ENCODE data around the gene SEMA3A. TPM values are rescaled to one million over a fixed set of nuclear protein-coding genes. Genes with fewer than 3 reads are reported as not detected.

Gene SEMA3A
- total and polyA plus RNA-seq, 2 of the 4 experiments (the other 2 are of a cell fraction) = 31.2 to 213 TPM

DNA sequence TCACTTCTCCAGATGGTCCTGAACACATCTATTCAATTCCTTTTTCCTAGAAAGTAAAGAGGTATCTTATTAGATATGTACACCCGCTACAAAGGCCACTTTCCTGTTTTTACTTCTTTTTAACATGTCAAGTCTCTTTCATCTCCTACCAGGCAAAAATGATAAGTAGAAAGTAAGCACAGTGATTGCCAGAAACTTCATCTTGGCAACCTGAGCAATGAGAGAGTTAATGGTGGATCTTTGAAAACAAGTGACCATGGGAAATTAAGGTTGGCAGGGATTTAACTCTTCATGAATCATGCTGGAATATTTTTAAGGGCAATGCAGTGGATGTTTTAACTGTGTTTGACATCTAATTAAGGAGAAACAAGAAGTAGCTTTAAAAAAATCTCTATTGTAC, 2.7 kb downstream of the SEMA3A start:
- Histone ChIP-seq H3K9me1 (ENCODE audit: insufficient read depth, low read length) (peaks cover 2% of the 10 kb centered on the region; the same call in 1 of the 2 replicates), H3K79me1 (ENCODE audit: low read depth in 1 of 2, low read length in 2 of 2) (peaks cover 1 to 3% of the 10 kb centered on the region in 2 experiments; a peak in 2 of 4 replicates), H2BK20ac (ENCODE audit: low read depth, low read length) (peak overlapping the region; percentile 41; the same call in 1 of the 2 replicates), H3K9ac (ENCODE audit: low read depth, low read length) (peak overlapping the region; percentile 80), H3K4ac (ENCODE audit: low read depth, low read length) (peak overlapping the region; percentile 23; the same call in 1 of the 2 replicates), H3K14ac (replicated peaks; ENCODE audit: low read depth, low read length) (peak overlapping the region; percentile 20; the same call in 1 of the 2 replicates), H4K20me1 (ENCODE audit: insufficient read depth, low read length) (no peaks in the 10 kb centered on the region), H3K4me1 (ENCODE audit: control insufficient read depth, insufficient read depth, low read length) (peaks cover 2% of the 10 kb centered on the region), H2BK5ac (ENCODE audit: low read depth, low read length, poor library complexity, severe bottlenecking) (peak overlapping the region; percentile 88), H2BK120ac (ENCODE audit: low read depth, low read length) (peak overlapping the region; percentile 42; the same call in 1 of the 2 replicates), H4K8ac (ENCODE audit: low read depth in 2 of 2, low read length in 2 of 2) (peak overlapping the region in 1 of 2 experiments; percentile 1; a peak in 1 of 4 replicates), H3K18ac (ENCODE audit: low read depth, low read length) (peak overlapping the region; percentile 94), H3K9me3 (ENCODE audit: control insufficient read depth, insufficient read depth, low read length) (no peaks in the 10 kb centered on the region), H3K56ac (ENCODE audit: extremely low read depth, insufficient read depth, low read length) (peak overlapping the region; percentile 77), H2BK15ac (ENCODE audit: low read depth, low read length) (0 out of 3 replicates have a peak overlapping the region, but pooled peaks have one; percentile 1), H3K4me3 (ENCODE audit: insufficient read depth, low read depth, low read length) (peak overlapping the region; percentile 84), H3K27ac (ENCODE audit: insufficient read depth, low read length) (peak overlapping the region; percentile 84; the same call in 1 of the 2 replicates), H4K91ac (ENCODE audit: insufficient read depth, low read depth, low read length) (no peak overlapping the region), H3K36me3 (ENCODE audit: control insufficient read depth, insufficient read depth, low read length) (no peaks in the 10 kb centered on the region), H4K5ac (ENCODE audit: low read depth, low read length) (peak overlapping the region; percentile 75; the same call in 1 of the 2 replicates), H2AK9ac (replicated peaks; ENCODE audit: low read depth, low read length, poor library complexity) (no peak overlapping the region), H2AK5ac (ENCODE audit: low read depth, low read length) (no peak overlapping the region), H3K4me2 (ENCODE audit: low read depth, low read length) (peak overlapping the region; percentile 98), H3K23ac (ENCODE audit: low read depth, low read length) (peak overlapping the region; percentile 13; the same call in 1 of the 2 replicates), H2AFZ (replicated peaks; ENCODE audit: low read length, poor library complexity) (no peak overlapping the region), H3K27me3 (ENCODE audit: control insufficient read depth, insufficient read depth, low read length) (no peaks in the 10 kb centered on the region)
- in situ Hi-C loops (cut with MboI; ENCODE audit: low sequenced_read_pairs) = loop anchor here (10.0 kb wide), 2 partner anchors 207 to 833 kb away; no protein-coding TSS in a partner anchor
- intact Hi-C loops (cut with micrococcal nuclease) = loop anchor here (5.0 to 10.0 kb wide), 4 partner anchors 105 to 533 kb away; no protein-coding TSS in a partner anchor
- ChIA-PET CTCF (interaction anchor here (0.7 kb wide), 1 partner anchor 9 kb away, joined by 3 read pairs; no protein-coding TSS in a partner anchor), POLR2A (ENCODE audit: unreplicated experiment) (interaction anchor here (1.1 kb wide), 1 partner anchor 9 kb away, joined by 4 read pairs; no protein-coding TSS in a partner anchor)
- dilution Hi-C loops (cut with HindIII; ENCODE audit: low sequenced_read_pairs, unreplicated experiment) = no loop called here
- BruUV-seq (replicated peaks) = no TSS peak
- DNase-seq (peak; percentile 54), ATAC-seq (ENCODE audit: low read depth) (no peak)
- WGBS, 2 experiments (ENCODE audit: extremely low coverage in 2 of 2, insufficient read length in 1 of 2) = no CpG with 5 or more reads among the region's 1 CpG
- TF ChIP-seq FOS (IDR thresholded peaks at IDR 0.05; ENCODE audit: low read depth, low read length) = no peak
- TF ChIP-seq RCOR1 (IDR thresholded peaks at IDR 0.05; ENCODE audit: insufficient replicate concordance, low read length) = no peak
- no peak for TF ChIP-seq CEBPB (IDR thresholded peaks at IDR 0.05; ENCODE audit: low read depth, low read length)
- TF ChIP-seq MAZ (IDR thresholded peaks at IDR 0.05; ENCODE audit: borderline replicate concordance, low read depth, low read length) = no peak
- TF ChIP-seq, protein P1, sequence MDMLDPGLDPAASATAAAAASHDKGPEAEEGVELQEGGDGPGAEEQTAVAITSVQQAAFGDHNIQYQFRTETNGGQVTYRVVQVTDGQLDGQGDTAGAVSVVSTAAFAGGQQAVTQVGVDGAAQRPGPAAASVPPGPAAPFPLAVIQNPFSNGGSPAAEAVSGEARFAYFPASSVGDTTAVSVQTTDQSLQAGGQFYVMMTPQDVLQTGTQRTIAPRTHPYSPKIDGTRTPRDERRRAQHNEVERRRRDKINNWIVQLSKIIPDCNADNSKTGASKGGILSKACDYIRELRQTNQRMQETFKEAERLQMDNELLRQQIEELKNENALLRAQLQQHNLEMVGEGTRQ (IDR thresholded peaks at IDR 0.05; ENCODE audit: low read depth, low read length) = no peak
- TF ChIP-seq POLR2A (IDR thresholded peaks at IDR 0.05; ENCODE audit: low read depth, low read length) = no peak
- no peak for TF ChIP-seq NFE2L2 (IDR thresholded peaks at IDR 0.05; ENCODE audit: low read depth, low read length)
- TF ChIP-seq RAD21 (IDR thresholded peaks at IDR 0.05; ENCODE audit: low read length) = no peak
- TF ChIP-seq, protein P2, sequence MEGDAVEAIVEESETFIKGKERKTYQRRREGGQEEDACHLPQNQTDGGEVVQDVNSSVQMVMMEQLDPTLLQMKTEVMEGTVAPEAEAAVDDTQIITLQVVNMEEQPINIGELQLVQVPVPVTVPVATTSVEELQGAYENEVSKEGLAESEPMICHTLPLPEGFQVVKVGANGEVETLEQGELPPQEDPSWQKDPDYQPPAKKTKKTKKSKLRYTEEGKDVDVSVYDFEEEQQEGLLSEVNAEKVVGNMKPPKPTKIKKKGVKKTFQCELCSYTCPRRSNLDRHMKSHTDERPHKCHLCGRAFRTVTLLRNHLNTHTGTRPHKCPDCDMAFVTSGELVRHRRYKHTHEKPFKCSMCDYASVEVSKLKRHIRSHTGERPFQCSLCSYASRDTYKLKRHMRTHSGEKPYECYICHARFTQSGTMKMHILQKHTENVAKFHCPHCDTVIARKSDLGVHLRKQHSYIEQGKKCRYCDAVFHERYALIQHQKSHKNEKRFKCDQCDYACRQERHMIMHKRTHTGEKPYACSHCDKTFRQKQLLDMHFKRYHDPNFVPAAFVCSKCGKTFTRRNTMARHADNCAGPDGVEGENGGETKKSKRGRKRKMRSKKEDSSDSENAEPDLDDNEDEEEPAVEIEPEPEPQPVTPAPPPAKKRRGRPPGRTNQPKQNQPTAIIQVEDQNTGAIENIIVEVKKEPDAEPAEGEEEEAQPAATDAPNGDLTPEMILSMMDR (conservative IDR thresholded peaks at IDR 0.05; ENCODE audit: low read depth, low read length) = no peak
- no peak for TF ChIP-seq RFX5 (IDR thresholded peaks at IDR 0.05; ENCODE audit: low read depth, low read length)
- TF ChIP-seq, protein P3, sequence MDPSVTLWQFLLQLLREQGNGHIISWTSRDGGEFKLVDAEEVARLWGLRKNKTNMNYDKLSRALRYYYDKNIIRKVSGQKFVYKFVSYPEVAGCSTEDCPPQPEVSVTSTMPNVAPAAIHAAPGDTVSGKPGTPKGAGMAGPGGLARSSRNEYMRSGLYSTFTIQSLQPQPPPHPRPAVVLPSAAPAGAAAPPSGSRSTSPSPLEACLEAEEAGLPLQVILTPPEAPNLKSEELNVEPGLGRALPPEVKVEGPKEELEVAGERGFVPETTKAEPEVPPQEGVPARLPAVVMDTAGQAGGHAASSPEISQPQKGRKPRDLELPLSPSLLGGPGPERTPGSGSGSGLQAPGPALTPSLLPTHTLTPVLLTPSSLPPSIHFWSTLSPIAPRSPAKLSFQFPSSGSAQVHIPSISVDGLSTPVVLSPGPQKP (IDR thresholded peaks at IDR 0.05; ENCODE audit: borderline replicate concordance, low read depth, low read length) = no peak
- TF ChIP-seq BHLHE40 (IDR thresholded peaks at IDR 0.05; ENCODE audit: low read depth, low read length) = no peak
- no peak for TF ChIP-seq MAFK (IDR thresholded peaks at IDR 0.05; ENCODE audit: low read depth, low read length)
- TF ChIP-seq CHD1 (IDR thresholded peaks at IDR 0.05; ENCODE audit: low read depth, low read length) = no peak
- TF ChIP-seq SMC3 (IDR thresholded peaks at IDR 0.05; ENCODE audit: low read depth, low read length) = no peak
